ENCODE data around the gene PLXDC2.
A peak's percentile ranks its signal among the peaks of the same experiment; 100 is the strongest.

The PLXDC2 gene

DNA sequence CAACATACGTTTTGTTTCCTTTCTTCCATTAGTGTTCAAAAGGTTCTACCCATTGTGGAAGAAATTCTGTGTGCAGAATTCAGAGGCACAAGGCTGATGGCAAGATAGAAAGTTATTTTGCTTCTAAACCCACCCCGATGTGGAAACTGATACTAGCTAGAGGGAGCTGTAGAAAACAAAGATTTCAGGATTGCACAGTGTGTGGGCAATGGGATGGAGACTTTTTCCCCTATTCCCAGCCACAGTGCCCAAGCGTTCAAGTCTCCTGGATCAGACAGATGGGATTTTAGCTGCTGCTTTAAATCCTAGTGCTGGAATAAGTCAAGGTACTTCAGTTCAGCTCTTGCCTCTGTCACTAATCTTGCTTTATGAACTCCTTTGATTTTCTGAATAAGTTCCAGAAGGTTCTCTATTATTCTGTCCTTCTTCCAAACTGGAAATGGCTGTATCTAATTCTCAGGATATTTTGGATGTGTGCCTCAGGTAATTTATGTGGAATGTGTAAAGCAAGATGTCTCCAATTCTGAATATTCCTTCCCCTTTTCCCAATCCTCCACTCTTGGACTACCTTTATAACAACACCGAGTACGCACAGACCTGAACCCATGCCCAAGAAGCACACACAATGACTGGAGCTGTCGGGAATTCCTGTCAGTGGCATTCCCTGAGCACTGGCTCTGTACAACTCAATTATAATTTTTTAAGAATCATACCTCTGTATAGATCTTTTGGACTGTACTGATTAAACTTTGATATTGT lies 473.0 kb downstream of the PLXDC2 start:
- no peak overlapping the region for H3K27ac ChIP-seq
- no peak overlapping the region for H3K9ac ChIP-seq
- peak overlapping the region; percentile 27 for H2AFZ ChIP-seq
- H3K9me3 ChIP-seq (ENCODE audit: control insufficient read depth, low read length), result no peaks in the 10 kb centered on the region
- peaks cover 7% of the 10 kb centered on the region for H3K4me1 ChIP-seq
- H3K4me2 ChIP-seq (ENCODE audit: low read length), result no peak overlapping the region
- H3K36me3 ChIP-seq (ENCODE audit: control insufficient read depth, insufficient read depth, low read length), result no peaks in the 10 kb centered on the region
- H3K4me3 ChIP-seq (ENCODE audit: low read depth, low read length), result no peak overlapping the region
- TF ChIP-seq, protein P1, sequence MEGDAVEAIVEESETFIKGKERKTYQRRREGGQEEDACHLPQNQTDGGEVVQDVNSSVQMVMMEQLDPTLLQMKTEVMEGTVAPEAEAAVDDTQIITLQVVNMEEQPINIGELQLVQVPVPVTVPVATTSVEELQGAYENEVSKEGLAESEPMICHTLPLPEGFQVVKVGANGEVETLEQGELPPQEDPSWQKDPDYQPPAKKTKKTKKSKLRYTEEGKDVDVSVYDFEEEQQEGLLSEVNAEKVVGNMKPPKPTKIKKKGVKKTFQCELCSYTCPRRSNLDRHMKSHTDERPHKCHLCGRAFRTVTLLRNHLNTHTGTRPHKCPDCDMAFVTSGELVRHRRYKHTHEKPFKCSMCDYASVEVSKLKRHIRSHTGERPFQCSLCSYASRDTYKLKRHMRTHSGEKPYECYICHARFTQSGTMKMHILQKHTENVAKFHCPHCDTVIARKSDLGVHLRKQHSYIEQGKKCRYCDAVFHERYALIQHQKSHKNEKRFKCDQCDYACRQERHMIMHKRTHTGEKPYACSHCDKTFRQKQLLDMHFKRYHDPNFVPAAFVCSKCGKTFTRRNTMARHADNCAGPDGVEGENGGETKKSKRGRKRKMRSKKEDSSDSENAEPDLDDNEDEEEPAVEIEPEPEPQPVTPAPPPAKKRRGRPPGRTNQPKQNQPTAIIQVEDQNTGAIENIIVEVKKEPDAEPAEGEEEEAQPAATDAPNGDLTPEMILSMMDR (IDR thresholded peaks at IDR 0.05), result no peak
- no peaks in the 10 kb centered on the region for H3K27me3 ChIP-seq (ENCODE audit: control insufficient read depth, insufficient read depth, low read length)
- H3K79me2 ChIP-seq, result no peaks in the 10 kb centered on the region

DNA sequence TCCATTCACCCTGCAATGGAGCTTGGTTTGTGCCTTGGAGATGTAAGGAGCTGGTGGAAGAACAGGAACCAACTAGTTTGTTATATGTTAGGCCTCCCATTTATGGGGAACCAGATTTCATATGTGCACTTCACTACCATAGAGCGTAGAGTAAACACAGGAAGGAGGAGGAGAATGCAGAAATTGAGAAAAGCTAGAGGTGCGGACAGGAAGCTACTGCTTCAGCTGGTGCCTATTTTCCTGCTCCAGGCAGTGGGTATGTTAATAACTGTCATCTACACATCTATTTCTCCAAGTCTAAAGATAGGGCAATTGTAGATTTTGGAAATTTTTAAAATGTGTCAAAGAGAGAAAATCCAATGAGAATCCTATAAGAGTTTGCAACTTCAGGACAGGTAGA lies 482.2 kb downstream of the PLXDC2 start:
- no peak overlapping the region for H3K4me2 ChIP-seq (ENCODE audit: low read length)
- H3K4me3 ChIP-seq (ENCODE audit: low read depth, low read length), result no peak overlapping the region
- H3K9me3 ChIP-seq (ENCODE audit: control insufficient read depth, low read length), result no peaks in the 10 kb centered on the region
- no peaks in the 10 kb centered on the region for H3K79me2 ChIP-seq
- H3K4me1 ChIP-seq, result no peaks in the 10 kb centered on the region
- H3K27ac ChIP-seq, result no peak overlapping the region
- no peaks in the 10 kb centered on the region for H3K27me3 ChIP-seq (ENCODE audit: control insufficient read depth, insufficient read depth, low read length)
- no peak overlapping the region for H3K9ac ChIP-seq
- TF ChIP-seq, protein P1 (IDR thresholded peaks at IDR 0.05), result no peak
- no peaks in the 10 kb centered on the region for H3K36me3 ChIP-seq (ENCODE audit: control insufficient read depth, insufficient read depth, low read length)
- H2AFZ ChIP-seq, result no peak overlapping the region

DNA sequence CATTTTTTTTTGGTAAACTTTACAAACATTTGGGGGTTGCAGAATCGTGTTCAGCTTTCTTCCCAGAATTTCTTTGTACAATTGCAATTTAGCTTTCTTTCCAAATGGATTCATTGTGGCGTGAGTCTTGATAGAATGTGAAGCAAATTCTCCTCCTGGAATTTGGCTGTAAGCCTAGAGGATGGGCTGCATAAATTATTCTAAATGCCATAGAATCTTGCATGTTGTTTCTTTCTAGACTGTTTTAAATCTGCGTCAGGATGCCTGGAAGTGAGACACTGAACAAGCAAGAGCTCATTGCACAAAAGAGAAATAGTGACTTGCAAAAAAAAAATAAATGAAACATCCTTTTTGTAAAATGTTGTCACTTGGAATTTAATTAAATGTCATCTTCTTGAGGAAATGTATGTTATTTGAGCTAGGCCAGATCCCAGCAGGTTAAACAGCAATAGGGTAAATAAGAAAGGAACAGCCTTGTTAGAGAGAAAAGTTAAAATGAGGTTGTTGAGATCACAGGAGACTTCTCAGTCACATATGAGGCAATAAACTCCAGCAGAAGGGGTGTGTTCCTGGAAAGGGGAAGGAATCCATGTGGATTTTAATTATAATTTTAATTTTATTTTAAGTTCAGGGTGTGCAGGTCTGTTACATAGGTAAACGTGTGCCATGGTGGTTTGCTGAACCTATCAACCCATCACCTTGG lies 483.0 kb downstream of the PLXDC2 start:
- no peaks in the 10 kb centered on the region for H3K36me3 ChIP-seq (ENCODE audit: control insufficient read depth, insufficient read depth, low read length)
- H3K4me2 ChIP-seq (ENCODE audit: low read length), result no peak overlapping the region
- TF ChIP-seq, protein P1 (IDR thresholded peaks at IDR 0.05), result no peak
- no peaks in the 10 kb centered on the region for H3K79me2 ChIP-seq
- no peak overlapping the region for H2AFZ ChIP-seq
- H3K4me3 ChIP-seq (ENCODE audit: low read depth, low read length), result no peak overlapping the region
- H3K9ac ChIP-seq, result no peak overlapping the region
- no peak overlapping the region for H3K27ac ChIP-seq
- H3K9me3 ChIP-seq (ENCODE audit: control insufficient read depth, low read length), result no peaks in the 10 kb centered on the region
- H3K27me3 ChIP-seq (ENCODE audit: control insufficient read depth, insufficient read depth, low read length), result no peaks in the 10 kb centered on the region
- H3K4me1 ChIP-seq, result no peaks in the 10 kb centered on the region

DNA sequence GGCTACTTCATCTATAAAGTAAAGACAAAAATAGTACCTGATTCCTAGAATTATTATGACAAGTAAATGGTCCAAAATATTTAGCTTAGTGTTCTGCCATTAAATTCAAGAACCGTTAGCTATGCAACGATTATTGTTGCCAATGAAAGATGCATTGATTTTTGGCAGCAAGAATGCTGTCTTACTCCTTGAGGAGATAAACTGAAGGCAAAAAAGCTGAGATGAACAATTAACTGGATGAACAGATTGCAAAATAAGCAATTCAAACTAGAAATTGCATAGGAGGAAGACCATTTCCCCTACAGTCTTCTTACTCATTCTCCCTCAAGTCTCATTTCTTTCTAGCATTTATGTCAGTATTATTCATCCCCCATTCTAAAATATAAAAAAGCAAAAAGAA lies 484.5 kb downstream of the PLXDC2 start:
- Histone ChIP-seq H3K36me3 (ENCODE audit: control insufficient read depth, insufficient read depth, low read length) (no peaks in the 10 kb centered on the region), H3K4me2 (ENCODE audit: low read length) (no peak overlapping the region), H3K27me3 (ENCODE audit: control insufficient read depth, insufficient read depth, low read length) (no peaks in the 10 kb centered on the region), H3K4me1 (no peaks in the 10 kb centered on the region), H3K27ac (no peak overlapping the region), H3K9me3 (ENCODE audit: control insufficient read depth, low read length) (no peaks in the 10 kb centered on the region), H3K4me3 (ENCODE audit: low read depth, low read length) (no peak overlapping the region), H2AFZ (no peak overlapping the region), H3K9ac (no peak overlapping the region), H3K79me2 (no peaks in the 10 kb centered on the region)
- TF ChIP-seq, protein P1 (IDR thresholded peaks at IDR 0.05), result no peak

All from parathyroid adenoma (tissue), 2 donors.